Right lobe of liver (tissue), 6 donors: ENCODE measurements around the gene FNIP2. TPM values are rescaled to one million over a fixed set of nuclear protein-coding genes. Genes with fewer than 3 reads are reported as not detected.

Experiments used
- ATAC-seq, 4 donors: fragments of 200-7000 bp; cut with Tn5 transposase; one replicate each; pipeline ENCODE4 v1.9.1; 2020; ENCODE audit warnings: mild to moderate bottlenecking in 4 of 4, moderate library complexity in 4 of 4
- DNase-seq, 3 donors: peaks; one replicate each; pipeline ENCODE4 v3.0.0-alpha.2; 2020
- H3K27ac ChIP-seq, 3 donors: fragments of 200-600 bp; one replicate each; pipeline ENCODE4 v1.8.0; 2022
- H3K27me3 ChIP-seq, 2 donors: fragments of 200-600 bp; one replicate each; pipeline ENCODE4 v1.8.0; 2022
- H3K36me3 ChIP-seq, 4 donors: fragments of 200-600 bp; sonication (generic) in 1 of 4; one replicate each; pipeline versions ENCODE4 v1.5.1 to v1.8.0; 2017 to 2022; ENCODE audit warnings: control low read depth in 1 of 4
- H3K4me1 ChIP-seq, 4 donors: fragments of 200-600 bp; sonication (generic) in 1 of 4; one replicate each; pipeline versions ENCODE4 v1.5.1 to v1.8.0; 2017 to 2022; ENCODE audit warnings: control low read depth in 1 of 4
- H3K4me3 ChIP-seq, 3 donors: fragments of 200-600 bp; one replicate each; pipeline ENCODE4 v1.8.0; 2022
- H3K9me3 ChIP-seq, 4 donors: fragments of 200-600 bp; sonication (generic) in 1 of 4; one replicate each; pipeline versions ENCODE4 v1.5.1 to v1.8.0; 2017 to 2022; ENCODE audit warnings: control low read depth in 1 of 4
- CTCF ChIP-seq, 4 donors: fragments of 200-600 bp in 3 of 4; fragments of 450-650 bp in 1 of 4; IDR thresholded peaks; one replicate each; pipeline versions ENCODE4 v1.5.1 to v1.8.0; 2016 to 2022; ENCODE audit warnings: antibody characterized with exemption in 4 of 4, mild to moderate bottlenecking in 2 of 4
- POLR2A ChIP-seq: fragments of 450-650 bp; IDR thresholded peaks from one replicate; pipeline ENCODE4 v1.6.1; 2017; ENCODE audit warnings: antibody characterized with exemption, mild to moderate bottlenecking
- WGBS: methylation state at CpG from one replicate; pipeline ENCODE4 v1.1.6; 2018; ENCODE audit warnings: low coverage, low lambda C conversion rate; ENCODE audit not compliant: insufficient coverage; ENCODE audit errors: missing lambda C conversion rate; 5-methylcytosine and 5-hydroxymethylcytosine counted together
- intact Hi-C, 2 donors: fragments of 100-400 bp; cut with DNase I; formaldehyde crosslinking; loops; one replicate each; pipeline versions ENCODE4 v1.11.2 to v1.14.1; 2022
- total RNA-seq, 6 experiments: library from RNA; depleted of rRNA in 2 of 6; stranded (reverse); fragments of >200 nt in 2 of 6; fragmentation: NEBNext Ultra II Directional in 3 of 6; extraction: Animal tissue kit (Norgen Biotek cat#: 25700) in 3 of 6; gene quantifications; one replicate each; pipeline versions ENCODE4 v1.1.0 to v1.2.4, GENCODE V29; 2016 to 2023
- donor health status: DM: no; HTN: yes; CAD: no.
- donor health status: DM: no; HTN: no; CAD: no.
- donor health status: DM: no; HTN: no; CAD: no.
- donor health status: DM: no; HTN: yes; CAD: no.
- donor health status: DM: no; HTN: yes; CAD: no.

The FNIP2 gene
- total RNA-seq, 6 experiments from 2014 or later, result 34.2 to 67.4 (median 37.8) TPM

- Histone ChIP-seq H3K27ac (no peak overlapping the region), H3K4me1 (peaks cover 0 to 7% (median 0%) of the 10 kb centered on the region in 4 donors), H3K4me3 (no peak overlapping the region), H3K9me3 (no peaks in the 10 kb centered on the region), H3K36me3 (peaks cover 0 to 34% (median 9%) of the 10 kb centered on the region in 4 donors), H3K27me3 (no peaks in the 10 kb centered on the region)
- no peak for DNase-seq
- TF ChIP-seq POLR2A (no peak), CTCF (IDR thresholded peaks at IDR 0.05) (no peak)
- WGBS, result 86% methylated on average over 5 of the region's 5 CpGs
- intact Hi-C loops, result no loop called here
- no peak for ATAC-seq
Measured at GRCh38 chr4:158865520-158866177, 96.8 kb downstream of the FNIP2 start.

- peaks cover 0 to 19% (median 4%) of the 10 kb centered on the region in 4 donors for H3K36me3 ChIP-seq
- no peaks in the 10 kb centered on the region for H3K9me3 ChIP-seq
- no peak overlapping the region for H3K27ac ChIP-seq
- 95% methylated on average over 10 of the region's 15 CpGs for WGBS
- DNase-seq (no peak), ATAC-seq (peak in 1 of 4 donors; percentile 13)
- no peak overlapping the region for H3K4me3 ChIP-seq
- peaks cover 0 to 18% (median 4%) of the 10 kb centered on the region in 4 donors for H3K4me1 ChIP-seq
- TF ChIP-seq CTCF (IDR thresholded peaks at IDR 0.05) (no peak), POLR2A (no peak)
- intact Hi-C loops, result no loop called here
- H3K27me3 ChIP-seq, result no peaks in the 10 kb centered on the region
Measured at GRCh38 chr4:158869001-158869400, 100.2 kb downstream of the FNIP2 start.

- peaks cover 0 to 26% (median 6%) of the 10 kb centered on the region in 4 donors for H3K4me1 ChIP-seq
- H3K4me3 ChIP-seq, result no peak overlapping the region
- no peak for DNase-seq
- intact Hi-C loops, result no loop called here
- no peaks in the 10 kb centered on the region for H3K27me3 ChIP-seq
- H3K36me3 ChIP-seq, result peaks cover 0 to 19% (median 4%) of the 10 kb centered on the region in 4 donors
- ATAC-seq, result no peak
- WGBS, result 87% methylated on average over 7 of the region's 7 CpGs
- H3K27ac ChIP-seq, result no peak overlapping the region
- no peaks in the 10 kb centered on the region for H3K9me3 ChIP-seq
- no peak for TF ChIP-seq CTCF (IDR thresholded peaks at IDR 0.05)
- TF ChIP-seq POLR2A, result no peak
Measured at GRCh38 chr4:158869761-158870160, 100.9 kb downstream of the FNIP2 start.

- no peak overlapping the region for H3K4me3 ChIP-seq
- intact Hi-C loops, result no loop called here
- peaks cover 0 to 19% (median 4%) of the 10 kb centered on the region in 4 donors for H3K36me3 ChIP-seq
- H3K4me1 ChIP-seq, result peaks cover 0 to 31% (median 8%) of the 10 kb centered on the region in 4 donors
- H3K9me3 ChIP-seq, result no peaks in the 10 kb centered on the region
- DNase-seq (no peak), ATAC-seq (peak in 1 of 4 donors; percentile 7)
- TF ChIP-seq POLR2A (no peak), CTCF (IDR thresholded peaks at IDR 0.05) (no peak)
- H3K27me3 ChIP-seq, result no peaks in the 10 kb centered on the region
- WGBS, result 100% methylated on average over 1 of the region's 4 CpGs
- H3K27ac ChIP-seq, result no peak overlapping the region
Measured at GRCh38 chr4:158870282-158870625, 101.4 kb downstream of the FNIP2 start.
